Forelimb muscle (tissue), 1 donor: ENCODE results near the gene INSR. TPM values are rescaled to one million over a fixed set of nuclear protein-coding genes. Genes with fewer than 3 reads are reported as not detected.
"Not testable (repeated sequence)": the region's sequence is repeated elsewhere in the genome, so short reads cannot be mapped to it uniquely, and the experiment has no call there.

ENCODE experiments used
- DNase-seq: peaks from one replicate; pipeline ENCODE4 v3.0.0-alpha.2; 2013; ENCODE audit warnings: low read depth
- polyA plus RNA-seq: library from polyadenylated mRNA; unstranded; fragments of 120-200 nt; gene quantifications from one replicate; pipeline ENCODE4 v1.2.1, GENCODE V29; 2013; ENCODE audit not compliant: insufficient read length

INSR gene
- 15.8 TPM for polyA plus RNA-seq

DNA sequence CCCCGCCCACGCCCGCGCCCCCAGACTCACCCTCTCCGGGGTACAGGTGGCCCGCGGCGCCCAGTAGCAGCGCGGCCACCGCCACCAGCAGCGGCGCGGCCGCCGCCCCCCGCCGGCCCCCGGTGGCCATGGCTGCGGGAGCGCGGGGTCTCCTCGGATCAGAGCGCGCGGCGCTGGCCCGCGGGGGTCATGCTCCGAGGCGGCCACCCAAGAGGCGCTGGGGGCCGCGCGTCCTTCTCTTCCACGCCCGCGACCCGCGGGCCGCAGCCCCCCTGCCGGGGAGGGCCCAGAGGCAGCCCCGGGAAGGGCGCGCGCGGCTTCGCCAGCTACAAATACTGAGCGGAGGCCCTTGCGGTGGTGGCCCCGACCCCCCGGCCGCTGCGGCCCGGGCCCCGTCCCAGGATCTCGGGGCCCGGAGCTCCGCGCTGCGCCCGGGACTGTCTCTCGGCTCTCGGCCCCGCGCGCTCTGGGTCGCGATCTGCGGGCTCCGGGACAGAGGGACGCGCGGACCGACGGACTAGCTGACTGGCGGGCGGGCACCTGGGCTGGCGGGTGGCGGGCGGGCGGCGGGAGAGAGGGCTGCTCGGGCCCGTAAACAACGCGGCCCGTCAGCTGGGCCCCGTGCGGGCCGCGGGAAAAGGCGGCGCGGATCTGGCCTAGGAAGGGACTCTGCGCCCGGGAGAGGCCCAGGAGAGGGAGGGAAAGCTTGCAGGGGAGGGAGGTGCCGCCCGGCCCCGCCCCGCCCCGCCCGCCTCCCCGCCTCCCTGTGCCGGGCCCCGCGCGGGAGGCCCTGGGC, at the start of gene INSR:
Gene INSR (minus strand): TSS at position 653 of the 796 bp plus-strand sequence. CDS start 523 bp downstream, at position 130.
- DNase-seq = peak; percentile 60

DNA sequence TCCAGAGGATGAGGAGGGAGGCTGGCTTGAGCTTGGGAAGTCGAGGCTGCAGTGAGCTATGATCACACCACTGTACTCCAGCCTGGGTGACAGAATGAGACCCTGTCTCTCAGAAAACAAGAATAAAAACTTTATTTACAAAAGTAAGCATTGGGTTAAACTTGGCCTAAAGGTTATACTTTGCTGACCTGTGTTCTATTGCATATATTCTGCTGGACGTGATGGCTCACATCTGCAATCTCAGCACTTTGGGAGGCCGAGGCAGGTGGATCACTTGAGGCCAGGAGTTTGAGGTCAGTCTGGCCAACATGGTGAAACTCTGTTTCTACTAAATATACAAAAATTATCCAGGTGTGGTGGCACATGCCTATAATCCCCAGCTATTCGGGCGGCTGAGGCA, 47.9 kb upstream of the INSR start:
- no peak for DNase-seq

DNA sequence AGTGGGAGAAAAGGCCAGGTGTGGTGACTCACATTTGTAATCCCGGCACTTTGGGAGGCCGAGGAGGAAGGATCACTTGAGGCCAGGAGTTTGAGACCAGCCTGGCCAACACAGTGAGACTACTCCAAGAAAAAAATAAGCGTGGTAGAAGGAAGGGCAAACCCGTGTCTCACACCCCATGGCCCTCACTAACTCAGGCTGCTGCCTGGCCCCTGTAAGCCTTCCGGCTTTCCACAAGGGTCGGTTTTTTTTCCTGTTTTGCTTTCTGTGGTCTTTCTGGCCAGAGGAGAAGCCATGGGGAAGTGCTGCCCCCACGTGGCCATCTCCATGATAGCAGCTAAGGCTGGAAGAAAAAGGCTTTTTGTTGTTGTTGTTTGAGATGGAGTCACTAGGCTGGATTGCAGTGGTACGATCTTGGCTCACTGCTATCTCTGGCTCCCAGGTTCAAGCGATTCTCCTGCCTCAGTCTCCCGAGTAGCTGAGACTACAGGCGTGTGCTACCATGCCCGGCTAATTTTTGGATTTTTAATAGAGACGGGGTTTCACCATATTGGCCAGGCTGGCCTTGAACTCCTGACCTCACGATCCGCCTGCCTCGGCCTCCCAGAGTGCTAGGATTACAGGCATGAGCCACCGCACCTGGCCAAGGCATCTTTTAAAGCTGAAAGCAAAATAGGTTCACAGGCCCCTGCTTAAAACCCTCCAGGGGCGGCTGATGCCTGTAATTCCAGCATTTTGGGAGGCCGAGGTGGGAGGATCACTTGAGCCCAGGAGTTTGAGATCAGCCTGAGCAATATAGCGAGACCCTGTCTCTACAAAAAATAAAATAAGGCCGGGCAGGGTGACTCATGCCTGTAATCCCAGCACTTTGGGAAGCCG, 47.0 kb upstream of the INSR start:
- DNase-seq = peak; percentile 36

DNA sequence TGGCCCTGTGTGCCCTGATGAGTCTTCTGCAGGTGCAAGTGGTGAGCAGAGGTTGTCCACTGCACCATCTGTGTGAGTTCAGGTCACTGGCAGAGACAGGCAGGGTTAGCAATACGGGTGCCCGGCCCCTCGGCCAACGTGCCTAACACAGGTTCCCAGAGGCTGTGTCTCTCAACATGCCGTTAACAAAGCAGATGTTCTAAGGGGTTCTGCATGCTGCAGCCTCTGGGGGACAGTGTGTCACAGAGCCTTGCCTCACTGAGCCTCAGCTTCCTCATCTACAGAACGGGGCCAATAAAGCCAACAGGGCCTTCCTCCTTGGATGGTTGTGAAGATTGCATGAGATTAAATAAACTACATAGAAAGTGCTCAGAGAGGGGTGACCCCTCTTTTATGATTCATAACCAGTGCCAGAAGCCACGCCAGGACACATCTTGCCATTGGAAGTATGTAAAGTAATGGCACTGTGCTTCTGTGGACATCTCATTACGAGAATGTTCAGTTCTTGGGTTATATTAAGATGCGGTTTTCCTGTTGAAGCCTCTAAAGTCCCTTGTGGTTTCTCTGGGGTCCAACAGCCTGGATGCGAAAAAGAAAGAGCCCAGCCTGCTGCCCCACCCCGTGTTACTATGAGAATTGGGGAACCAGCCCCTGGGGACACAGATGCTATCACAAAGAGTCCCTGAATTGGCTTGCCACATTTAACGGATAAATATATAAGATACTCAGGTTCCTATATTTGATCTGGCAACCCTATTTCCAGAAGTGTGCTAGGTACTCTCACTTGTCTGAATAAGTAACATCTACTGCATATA, 43.4 kb upstream of the INSR start:
- no peak for DNase-seq

DNA sequence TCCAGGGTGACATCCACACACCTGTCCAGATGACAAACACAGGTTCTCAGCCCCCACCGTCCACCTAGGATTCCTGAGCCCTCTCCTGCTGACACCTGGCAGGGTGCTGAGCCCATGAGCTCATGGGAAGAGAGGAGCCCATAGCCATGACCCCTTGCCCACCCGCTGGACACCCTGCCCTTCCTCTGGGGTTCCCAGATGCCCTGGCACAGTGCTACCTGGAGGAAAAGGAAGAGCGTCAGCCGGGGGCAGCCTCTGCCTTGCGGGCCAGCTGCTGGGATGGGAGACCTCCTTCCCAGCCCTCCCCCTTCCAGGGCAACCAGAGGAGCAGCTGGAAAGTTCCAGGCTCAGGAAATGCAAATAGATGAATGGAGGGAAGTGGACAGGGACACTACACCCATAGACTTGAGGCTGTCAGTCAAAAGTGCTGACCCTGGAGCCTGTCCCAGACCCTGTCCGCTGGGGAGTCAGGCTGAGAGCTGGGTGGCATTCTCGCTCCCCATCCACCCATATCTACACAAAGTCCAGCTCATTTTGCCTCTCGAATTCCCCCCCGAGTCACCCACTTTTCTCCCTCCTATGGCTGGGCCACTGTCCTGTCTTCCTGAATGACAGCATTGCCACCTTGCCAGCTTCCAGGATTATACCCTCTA, 42.2 kb upstream of the INSR start:
- DNase-seq = no peak

DNA sequence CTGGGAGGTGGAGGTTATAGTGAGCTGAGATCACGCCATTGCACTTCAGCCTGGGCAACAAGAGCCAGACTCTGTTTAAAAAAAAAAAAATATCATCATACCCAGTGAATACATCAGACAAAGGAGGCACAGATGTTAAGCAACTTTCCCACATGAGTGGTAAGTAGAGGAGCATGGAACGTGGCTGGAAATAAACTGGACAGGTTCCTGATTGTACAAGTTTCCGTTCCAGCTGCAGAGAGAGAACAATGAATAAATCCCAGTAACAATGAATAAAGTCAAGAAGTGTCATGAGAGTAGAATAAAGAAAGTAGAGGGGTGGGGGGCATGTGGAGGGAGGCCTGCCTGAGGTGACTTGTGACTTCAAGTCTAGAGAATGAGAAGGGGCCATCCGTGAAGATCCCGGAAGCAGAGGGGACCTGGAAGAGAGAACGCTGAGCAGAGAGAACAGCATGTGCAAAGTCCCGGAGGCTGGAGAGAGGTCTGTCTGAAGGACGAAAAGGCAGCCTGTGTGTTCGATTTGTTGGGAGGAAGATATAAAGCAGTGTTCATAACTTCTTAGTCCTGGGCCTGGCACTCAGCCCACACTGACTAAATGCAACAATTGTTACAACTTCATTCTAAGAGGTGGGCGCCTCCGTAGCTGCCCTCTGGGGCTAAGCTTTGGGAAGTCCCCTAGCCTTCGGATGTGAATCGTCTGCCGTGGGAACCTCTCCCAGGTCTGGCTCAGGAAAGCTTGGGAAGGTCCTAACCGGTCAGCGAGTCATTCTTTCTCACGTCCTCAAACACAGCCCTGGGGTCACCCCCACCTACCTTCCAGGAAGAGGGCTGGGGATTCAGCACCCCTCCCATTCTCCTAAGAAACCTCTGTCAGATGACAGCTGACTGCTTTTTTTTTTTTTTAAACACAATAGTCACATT, 39.2 kb upstream of the INSR start:
- no peak for DNase-seq

DNA sequence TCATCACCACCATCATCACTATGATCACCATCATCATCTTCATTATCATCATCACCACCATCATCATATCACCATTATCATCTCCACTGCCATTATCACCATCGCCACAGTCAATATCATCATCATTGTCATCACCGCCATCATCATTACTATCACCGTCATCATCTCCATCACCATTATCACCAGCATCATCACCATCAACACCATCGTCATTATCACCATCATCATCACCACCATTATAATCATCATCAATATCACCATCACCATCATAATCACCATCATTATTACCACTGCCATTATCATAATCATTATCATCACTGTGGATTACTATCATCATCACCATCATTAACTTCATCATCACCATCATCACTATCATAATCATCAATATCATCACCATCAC, 37.2 kb upstream of the INSR start:
- no peak for DNase-seq

DNA sequence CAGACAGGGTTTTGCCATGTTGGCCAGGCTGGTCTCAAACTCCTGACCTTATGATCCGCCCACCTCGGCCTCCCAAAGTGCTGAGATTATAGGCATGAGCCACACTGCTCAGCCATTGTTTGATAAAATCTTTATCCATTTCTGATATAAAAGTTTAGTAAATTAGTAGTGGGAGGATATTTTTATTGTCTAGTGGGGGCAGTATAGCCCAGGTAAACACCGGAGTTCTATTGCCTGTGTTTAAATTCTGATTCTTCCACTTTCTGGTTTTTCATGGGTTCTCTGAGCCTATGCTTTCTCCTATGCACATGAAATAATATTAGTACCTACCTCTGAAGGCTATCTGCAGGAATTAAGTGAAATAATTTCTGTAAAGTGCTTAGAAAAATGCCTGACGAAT, 34.4 kb upstream of the INSR start:
- no peak for DNase-seq

DNA sequence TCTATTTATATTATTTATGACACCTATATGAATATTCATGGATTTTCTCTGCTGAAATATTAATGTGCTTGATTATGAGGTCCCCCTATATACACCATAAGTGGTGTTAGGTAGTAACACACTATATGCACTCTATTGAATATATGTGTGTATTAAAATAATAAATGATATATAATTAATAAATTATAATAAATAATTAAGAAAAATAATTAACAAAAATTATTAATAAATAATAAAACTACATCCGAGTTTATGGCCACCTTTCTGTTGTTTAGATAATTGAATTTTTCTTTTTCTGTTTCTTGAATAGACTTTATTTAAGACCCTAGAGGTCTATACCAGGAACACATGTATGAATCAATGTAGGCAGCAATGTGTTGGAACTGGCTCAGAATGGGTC, 33.6 kb upstream of the INSR start:
- no peak for DNase-seq

DNA sequence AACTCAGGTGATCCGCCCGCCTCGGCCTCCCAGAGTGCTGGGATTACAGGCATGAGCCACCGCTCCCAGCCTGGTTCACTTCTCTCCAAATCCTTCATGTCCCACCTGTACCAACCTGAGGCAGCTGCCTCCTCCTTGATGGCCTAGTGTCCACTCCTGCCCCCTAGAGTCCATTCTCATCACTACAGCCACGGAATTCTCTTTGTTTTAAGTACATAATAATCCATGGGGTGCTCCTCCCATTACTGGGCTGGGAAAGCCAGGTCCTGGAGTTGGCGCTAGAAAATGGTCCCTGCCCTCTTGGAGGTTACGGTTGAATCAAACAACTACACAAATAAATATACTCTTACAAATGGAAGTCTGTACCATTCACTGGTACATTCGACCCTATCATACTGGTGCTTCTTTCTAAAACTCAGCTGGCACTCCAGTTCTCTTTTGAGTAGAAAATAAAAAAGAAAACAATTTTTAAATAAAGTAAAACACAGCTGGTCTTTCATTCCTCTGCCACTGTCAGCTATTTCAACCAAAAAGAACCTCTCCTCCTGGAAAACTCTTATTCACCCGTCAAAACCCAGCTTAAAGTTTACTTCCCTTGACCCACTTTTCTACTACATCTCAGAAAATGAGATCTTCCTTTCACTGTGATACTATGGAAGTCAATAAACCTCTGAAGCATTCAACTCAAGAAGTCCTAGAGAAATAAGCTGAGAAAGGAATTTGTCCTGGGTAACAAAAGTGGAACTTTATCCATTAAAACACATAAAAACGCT, 32.1 kb upstream of the INSR start:
- DNase-seq = no peak

DNA sequence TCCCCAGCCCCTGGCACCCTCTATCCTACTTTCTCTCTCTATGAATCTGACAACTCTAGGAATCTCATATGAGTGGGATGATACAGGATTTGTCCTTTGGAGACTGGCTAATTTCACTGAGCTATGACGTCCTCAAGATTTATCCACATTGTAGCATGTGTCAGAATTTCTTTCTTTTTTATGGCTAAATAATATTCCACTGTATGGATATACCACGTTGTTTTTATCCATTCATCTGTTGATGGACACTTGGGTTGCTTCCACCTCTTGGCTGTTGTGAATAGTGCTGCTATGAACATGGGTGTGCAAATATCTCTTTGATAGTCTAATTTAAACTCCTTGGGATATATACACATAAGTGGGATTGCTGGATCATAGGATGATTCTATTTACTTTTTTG, 24.0 kb upstream of the INSR start:
- DNase-seq = no peak

DNA sequence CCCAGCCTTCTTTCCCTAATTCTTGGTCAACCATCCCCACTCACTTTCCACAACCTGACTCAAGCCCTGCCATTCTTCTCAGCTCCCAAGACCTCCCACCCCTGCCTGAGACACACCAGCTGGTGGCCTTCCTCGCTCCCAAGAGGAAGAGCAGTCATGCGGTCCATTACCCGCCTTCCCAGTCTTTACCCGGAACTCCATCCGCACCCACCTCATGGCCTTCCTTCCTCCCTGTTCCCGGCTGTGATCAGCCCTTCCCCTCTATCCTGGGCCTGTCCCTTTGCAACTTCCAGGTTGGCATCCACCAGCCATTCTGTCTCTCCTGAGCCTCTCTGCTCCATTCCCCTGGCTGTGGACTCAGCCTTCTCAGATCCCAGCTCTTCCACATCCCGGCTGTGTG, 18.6 kb upstream of the INSR start:
- DNase-seq = no peak

DNA sequence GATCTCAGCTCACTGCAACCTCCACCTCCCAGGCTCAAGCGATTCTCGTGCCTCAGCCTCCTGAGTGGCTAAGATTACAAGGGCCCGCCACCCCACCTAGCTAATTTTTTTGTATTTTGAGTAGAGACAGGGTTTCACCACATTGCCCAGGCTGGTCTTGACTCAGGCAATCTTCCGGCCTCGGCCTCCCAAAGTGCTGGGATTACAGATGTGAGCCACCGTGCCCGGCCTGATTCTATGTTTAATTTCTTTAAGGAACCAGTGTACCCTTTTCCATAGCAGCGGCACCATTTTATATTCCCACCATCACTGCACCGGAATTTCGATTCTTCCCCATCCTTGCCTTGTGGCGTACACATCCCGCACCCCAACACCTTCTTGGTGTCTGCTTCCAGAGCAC, 17.7 kb upstream of the INSR start:
- DNase-seq = no peak

DNA sequence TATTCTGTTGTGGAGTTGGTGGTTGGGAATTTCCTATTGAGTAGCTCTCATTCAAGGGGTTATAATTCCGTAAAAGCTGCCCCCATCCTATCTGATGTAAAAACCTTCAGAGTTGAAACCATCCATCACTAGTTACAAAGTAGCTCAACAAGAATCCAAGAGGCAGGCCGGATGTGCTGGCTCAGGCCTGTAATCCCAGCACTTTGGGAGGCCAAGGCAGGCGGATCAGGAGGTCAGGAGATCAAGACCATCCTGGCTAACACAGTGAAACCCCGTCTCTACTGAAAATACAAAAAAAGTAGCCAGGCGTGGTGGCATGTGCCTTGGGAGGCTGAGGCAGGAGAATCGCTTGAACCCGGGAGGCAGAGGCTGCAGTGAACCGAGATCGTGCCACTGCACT, 14.1 kb upstream of the INSR start:
- not testable (repeated sequence) for DNase-seq

DNA sequence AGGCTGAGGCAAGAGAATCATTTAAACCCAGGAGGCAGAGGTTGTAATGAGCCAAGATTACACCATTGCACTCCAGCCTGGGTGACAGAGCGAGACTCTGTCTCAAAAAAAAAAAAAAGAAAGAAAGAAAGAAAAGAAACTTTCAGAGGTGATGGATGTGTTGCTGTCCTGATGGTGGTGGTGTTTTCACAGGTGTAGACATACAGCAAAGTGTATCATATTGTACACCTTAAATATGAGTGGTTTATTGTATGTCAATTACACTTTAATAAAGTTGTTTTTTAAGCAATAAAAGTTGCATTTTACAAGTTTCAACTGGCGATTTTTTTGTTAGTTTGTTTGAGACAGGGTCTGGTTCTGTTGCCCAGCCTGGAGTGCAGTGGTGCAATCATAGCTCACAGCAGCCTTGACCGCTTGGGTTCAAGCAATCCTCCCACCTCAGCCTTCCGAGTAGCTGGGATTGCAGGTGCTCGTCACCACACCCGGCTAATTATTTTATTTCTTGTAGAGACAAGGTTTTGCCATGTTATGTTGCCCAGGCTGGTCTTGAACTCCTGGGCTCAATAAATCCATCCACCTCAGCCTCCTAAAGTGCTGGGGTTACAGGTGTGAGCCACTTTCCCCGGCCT, 13.5 kb upstream of the INSR start:
- DNase-seq = no peak

DNA sequence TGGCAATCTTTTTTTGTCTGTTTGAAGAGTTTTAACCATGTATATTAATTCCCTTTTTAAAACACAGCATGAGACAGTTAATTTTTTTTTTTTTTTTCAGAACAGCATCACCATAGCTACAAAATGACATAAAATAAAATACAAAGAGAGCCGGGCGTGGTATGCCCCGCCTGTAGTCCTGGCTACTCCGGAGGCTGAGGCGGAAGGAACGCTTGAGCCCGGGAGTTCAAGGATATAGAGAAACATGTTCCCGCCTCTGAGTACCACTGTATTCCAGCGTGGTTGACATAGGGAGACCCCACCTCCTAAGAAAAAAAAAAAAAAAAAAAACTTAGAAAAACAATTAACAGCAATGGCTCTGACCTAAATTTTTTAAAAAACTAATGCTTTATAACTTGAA, 10.0 kb upstream of the INSR start:
- DNase-seq = no peak

DNA sequence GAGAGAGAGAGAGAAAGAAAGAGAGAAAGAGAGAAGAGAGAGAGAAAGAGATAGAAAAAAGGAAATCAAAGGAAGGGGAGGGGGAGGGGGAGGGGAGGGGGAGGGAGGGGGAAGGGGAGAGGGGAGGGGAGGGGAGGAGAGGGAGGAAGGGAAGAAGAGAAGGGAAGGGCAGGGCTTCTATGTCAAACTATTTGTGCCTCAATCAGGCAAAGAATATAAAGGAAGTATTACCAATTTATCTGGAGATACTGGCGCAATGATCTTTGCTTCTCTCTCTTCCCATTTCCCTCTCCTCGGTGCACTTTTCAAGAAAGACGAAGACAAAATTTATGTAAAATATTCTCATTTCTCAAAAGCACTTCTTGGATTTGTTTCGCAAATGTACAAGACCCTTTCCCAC, 9.3 kb upstream of the INSR start:
- no peak for DNase-seq

DNA sequence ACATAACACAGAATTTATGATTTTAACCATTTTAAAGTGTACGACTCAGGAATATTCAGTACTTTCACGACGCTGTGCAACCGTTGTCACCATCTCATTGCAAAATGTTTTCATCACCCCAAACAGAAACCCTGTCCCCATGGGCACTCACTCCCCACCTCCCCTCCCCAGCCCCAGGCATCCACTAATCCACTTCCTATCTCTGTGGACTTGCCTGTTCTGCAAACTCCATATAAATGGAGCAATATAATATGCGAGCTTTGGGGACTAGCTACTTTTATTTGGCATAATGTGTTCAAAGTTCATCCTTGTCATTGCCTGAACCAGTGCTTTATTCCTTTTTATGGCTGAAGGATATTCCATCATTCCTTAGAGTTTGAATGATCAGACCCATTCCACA, 7.3 kb upstream of the INSR start:
- no peak for DNase-seq

DNA sequence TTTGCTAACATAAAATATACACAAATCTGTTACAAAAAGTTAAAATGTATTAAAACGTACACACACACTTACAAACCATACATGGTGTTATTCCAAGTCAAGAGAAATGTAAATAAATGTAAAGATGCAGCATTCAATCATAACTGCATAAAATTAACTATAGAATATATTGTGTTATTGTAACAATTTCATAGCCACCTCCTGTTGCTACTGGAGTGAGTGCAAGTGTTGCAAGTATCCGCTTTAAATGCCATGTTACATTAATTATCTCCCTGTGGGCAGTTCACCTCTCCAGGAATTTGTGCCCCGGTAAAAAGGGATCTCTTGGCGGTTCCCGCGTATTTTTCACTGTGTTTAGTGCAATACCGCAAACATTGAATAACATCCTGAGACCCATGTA, 3.5 kb upstream of the INSR start:
- DNase-seq = no peak
